ENCODE measurements around the gene PKLR.
A peak's percentile ranks its signal among the peaks of the same experiment; 100 is the strongest.

The PKLR gene

DNA sequence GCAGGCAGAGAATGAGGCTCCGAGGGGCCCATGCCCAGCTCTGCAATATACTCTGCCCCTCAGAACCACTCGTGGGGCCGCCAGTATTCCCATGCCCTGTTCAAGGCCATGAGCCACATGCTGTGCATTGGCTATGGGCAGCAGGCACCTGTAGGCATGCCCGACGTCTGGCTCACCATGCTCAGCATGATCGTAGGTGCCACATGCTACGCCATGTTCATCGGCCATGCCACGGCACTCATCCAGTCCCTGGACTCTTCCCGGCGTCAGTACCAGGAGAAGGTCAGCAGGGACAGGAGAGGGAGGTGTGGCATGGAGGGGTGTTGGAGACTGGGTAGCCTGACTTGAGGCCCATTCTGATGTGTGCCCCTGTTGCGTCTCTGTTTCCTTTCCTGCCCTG is 16.8 kb downstream of the PKLR start:
- DNase-seq = no peak

- no peak for DNase-seq
Measured at GRCh38 chr1:155282488-155283091, 18.6 kb downstream of the PKLR start.

GRCh38 chr1:155279268-155279667 is 22.0 kb downstream of the PKLR start:
- no peak for DNase-seq

- DNase-seq = no peak
Measured at GRCh38 chr1:155278689-155279160, 22.5 kb downstream of the PKLR start.

DNA sequence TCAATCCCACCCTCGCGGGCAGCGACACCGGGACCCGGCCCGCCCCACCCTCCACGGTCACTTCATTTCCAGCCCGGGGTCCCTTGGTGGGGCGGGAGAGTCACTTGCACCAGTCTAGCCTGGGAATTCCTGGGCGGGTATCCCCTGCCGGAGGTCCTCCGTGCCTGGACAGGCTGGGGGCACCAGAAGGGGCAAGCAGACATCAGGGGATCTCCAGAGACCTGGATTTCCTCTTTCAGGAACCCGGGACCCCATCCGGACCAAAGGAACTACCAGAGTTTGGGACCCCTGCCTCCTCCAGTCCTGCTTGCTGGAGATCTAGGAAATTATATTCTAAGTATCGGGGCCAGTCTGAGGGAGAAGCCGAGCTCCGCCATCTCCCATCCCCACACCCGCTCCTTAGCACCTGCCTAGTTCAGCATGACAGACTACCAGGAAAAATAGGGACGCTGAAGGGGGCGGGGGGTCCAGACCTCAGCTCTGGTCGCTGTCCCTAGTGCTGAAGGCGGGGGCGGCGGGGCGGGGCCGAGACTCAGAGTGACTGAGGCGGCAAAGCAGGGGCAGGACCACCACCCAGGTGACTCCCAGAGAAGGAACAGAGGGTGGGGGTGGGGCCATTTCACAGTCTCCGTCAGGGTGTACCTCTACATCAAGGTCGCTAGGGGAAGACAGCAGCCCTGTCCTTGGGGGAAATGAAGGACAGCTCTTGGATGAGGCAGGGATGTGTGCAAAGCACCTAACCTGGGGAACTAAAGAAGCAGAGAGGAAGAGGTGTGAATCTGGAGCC is 23.1 kb downstream of the PKLR start:
- DNase-seq = peak; percentile 16

DNA sequence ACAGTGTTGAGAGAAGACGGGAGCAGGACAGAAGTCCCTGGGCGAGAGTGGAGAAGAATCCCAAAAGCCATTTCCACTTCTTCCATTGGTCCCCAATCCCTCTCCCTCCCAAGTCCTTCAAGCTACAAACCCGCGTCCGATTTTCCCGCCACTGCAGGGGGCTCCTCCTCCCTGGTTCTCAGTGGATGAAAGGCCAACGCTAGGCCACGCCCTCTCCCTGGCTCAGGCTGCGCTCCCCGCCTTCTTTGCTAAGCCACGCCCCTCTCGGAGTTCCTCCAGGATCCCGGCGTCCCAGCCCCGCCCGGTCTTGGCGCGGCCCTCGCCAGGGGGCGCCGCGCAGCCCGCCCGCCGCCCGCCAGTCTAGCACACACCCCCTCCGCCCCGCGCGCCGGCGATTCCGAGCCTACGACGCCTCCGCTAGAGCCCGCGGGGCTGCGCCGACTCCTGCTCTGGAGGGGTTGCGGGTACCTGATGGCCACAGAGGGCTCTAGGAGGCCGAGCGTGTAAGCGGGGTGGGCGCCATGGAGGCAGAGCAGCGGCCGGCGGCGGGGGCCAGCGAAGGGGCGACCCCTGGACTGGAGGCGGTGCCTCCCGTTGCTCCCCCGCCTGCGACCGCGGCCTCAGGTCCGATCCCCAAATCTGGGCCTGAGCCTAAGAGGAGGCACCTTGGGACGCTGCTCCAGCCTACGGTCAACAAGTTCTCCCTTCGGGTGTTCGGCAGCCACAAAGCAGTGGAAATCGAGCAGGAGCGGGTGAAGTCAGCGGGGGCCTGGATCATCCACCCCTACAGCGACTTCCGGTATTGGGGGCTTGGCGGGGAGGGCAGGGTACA is 24.0 kb downstream of the PKLR start, which contains the start of gene HCN3:
Gene HCN3, plus strand, starts transcription at position 394 of the 832 bp plus-strand sequence. Its CDS starts 128 bp downstream, at position 522.
- peak; percentile 93 for DNase-seq

- peak; percentile 95 for DNase-seq
Measured at GRCh38 chr1:155273343-155274245, 27.6 kb downstream of the PKLR start, which contains the start of gene CLK2. TSS of gene CLK2 (minus strand) at chr1:155273504. CDS start at chr1:155270977, 2,527 bp downstream.

DNA sequence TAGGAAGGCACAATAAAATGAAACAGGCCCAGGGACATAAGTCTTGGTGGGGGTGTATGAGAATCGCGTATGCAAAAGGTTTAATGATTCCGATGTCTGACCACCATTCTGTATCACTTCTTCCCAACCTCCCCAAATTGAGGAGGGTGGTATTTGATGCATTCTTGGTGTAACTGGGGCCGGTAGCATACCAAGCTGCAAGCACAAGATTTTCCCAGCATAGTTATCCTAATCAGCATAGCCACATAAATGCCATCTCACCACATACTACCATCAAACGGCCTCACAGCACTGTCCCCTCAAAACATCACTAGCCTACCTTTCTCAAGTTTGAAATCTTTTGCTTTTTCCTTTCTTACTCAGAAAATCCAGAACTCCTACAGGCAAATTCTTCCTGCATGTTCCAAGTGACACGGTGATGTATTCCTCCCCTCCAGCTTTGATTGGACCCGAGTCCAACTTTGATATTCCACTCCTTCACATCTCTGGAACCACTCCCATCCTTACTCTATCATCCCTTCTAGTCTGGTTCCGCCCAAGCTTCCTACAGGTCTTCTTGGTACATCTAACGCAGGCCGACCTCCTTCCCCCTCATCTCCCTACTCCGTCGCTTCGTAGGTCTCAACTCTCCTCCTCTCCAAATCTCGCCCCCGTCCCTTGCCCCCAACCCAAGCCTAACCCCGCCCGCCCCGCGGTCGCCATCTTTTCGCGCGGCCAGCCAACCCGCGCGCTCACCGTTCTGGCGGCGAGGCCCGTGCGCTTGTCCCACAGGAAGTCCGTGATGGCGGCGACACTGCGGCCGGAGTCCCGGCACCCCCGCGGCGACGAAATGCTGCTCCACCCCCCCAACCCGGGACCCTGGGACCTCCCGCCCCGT is 28.5 kb downstream of the PKLR start:
- DNase-seq = peak; percentile 50

DNA sequence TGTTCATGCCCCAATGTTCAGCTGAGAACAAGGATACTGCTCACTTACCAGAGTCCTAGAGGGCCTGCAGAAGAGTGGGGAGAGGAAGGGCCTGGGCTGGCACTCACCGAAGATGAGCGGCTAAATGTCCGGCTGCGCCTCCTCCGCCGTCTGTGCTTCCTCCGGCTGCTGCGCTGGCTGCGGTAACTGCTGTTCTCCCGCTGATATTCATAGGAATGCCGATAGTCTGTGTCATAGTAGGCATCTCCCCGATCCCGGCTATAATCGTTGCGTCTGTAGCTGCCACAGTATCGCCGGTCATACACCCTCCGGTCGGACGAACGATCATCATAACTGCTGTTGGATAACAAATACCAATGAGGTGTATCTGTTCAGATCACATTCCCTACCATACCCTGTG is 31.9 kb downstream of the PKLR start:
- DNase-seq = no peak

DNA sequence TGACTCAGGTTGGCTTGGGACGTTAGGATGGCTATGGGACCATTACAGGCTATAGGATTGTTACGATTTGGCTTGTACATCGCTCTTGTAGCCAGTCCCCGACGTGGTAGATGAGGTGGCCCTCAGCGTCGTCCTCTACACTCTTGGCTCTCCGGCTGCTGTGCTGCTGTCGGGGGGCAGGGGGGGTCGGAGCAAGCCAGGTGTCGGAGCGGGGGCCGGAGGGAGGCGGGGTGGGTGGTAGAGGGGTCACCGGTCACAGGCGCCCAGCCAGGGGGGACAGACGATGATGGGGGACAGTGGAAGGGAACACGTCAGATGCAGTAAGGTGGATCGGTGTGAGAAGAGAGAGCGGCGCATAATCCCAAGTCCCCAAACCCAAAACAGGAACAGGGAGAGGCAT is 32.6 kb downstream of the PKLR start:
- DNase-seq = no peak

- no peak for DNase-seq
Measured at GRCh38 chr1:155267373-155267772, 33.9 kb downstream of the PKLR start.

DNA sequence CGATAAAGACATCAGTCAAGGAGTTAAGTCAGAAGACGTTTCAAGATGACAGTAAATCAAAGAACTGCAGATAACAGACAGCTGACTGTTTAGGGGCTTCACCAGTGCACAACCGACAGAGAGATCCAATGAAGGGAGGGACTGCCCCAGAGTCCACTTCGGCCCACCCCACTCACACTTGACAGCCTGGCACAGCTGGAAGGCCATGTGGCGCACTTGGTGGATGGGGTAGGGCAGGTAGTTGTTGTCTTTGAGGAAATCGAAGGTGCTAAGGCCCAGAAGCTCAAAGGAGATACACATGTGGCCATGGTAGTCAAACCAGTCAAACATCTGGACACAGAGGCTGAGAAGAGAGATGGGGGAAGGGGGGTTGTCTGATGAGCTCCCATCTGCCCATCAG is 34.7 kb downstream of the PKLR start:
- no peak for DNase-seq

DNA sequence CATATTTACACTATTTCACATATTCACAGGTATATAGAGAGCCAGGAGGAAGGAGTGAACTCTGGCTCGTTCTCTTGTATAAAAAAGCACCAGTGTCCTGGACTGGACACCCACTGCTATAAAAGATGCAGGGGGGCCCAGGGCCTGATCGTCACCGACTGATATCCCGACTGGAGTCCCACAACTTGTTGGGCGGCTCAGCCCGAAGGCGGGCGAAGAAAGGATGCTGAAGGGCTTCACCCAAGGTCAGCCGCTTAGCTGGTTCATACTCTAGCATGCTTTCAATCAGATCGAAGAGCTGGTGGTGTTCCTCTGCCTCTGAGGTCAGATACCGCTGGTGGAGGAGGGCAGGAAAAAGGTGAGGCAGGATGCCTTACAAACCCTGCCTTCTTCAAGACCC is 38.2 kb downstream of the PKLR start:
- no peak for DNase-seq

- DNase-seq = peak; percentile 98
Measured at GRCh38 chr1:155261852-155262673, 39.2 kb downstream of the PKLR start, which contains the start of gene SCAMP3. TSS of gene SCAMP3 (minus strand) at chr1:155262360. CDS start at chr1:155262151, 209 bp downstream.

DNA sequence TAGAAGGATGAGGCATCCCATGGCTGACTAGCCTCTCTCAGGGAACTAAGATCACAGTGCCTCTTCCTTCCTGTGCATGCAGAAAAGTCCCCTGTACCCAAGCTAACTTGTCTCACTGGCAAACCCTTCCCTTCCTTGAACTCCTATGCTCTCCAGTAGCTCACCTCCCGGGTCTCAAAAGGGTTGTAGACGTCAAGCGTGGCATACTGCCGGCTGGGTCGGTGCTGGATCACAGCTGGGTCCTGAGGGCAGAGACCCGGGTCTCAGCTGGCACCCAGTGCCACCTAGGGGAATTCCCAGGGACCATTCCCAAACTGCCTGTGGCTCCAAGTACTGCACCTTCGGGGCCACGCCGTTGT is 39.8 kb downstream of the PKLR start:
- DNase-seq = no peak

- no peak for DNase-seq
Measured at GRCh38 chr1:155260276-155260675, 41.0 kb downstream of the PKLR start.

GRCh38 chr1:155256058-155256852 is 45.0 kb downstream of the PKLR start:
- no peak for DNase-seq

DNA sequence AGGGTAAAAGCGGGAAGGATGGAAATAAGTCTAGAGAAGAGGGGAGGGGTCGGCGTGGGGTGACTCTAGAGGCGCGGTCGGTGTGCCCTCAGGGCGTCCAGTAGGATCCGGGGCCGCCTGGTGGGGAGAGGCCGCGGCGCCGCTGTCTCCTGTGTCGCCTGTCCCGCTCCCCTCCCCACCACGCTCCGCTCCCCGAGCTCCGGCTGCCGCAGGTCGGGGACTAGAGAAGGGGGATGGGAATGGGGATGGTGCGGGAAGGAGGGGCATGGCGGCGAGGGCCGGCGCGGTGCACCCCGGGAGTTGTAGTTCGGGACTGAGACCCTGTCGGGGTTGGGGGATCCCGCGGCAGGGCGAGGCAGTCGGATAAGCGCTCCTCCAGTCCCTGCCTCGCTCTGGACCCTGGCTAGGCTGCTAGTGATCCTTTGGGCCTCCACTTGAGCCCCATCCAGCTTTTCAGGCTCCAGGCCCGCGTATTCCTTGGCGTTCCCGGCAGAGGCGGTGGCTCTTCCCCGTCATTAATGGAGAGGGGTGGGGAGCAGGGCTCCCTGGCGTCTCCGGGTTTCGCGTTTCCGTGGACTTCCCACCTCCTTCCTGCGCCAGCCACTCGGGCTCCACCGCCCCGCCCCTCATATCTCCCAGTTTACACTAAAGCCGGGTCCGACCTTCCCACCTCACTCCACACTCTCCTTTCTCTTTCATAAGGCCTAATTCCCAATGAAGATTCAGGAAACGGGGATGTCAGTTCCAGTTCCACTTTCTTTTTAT is 45.8 kb downstream of the PKLR start, which contains the start of gene ENTREP3:
Gene ENTREP3, minus strand, starts transcription at position 241 of the 765 bp plus-strand sequence. CDS start 606 bp downstream, outside the sequence.
- peak; percentile 80 for DNase-seq

All from fibroblast of skin of abdomen (primary cell).